Pons (tissue), 1 donor: ENCODE data around the gene JMJD4.

Experiments used
- DNase-seq: peaks from one replicate; pipeline ENCODE4 v3.0.0-alpha.2; 2016; ENCODE audit warnings: low spot score

Gene JMJD4

GRCh38 chr1:227768640-227769039 is 33.5 kb upstream of the JMJD4 start:
- no peak for DNase-seq

- no peak for DNase-seq
Measured at GRCh38 chr1:227768125-227768439, 33.0 kb upstream of the JMJD4 start.

- no peak for DNase-seq
Measured at GRCh38 chr1:227767401-227768124, 32.5 kb upstream of the JMJD4 start.

- DNase-seq, result no peak
Measured at GRCh38 chr1:227766653-227767277, 31.7 kb upstream of the JMJD4 start.

- DNase-seq, result no peak
Measured at GRCh38 chr1:227766015-227766634, 31.0 kb upstream of the JMJD4 start.

GRCh38 chr1:227765261-227766014 is 30.3 kb upstream of the JMJD4 start:
- DNase-seq, result no peak

- DNase-seq, result no peak
Measured at GRCh38 chr1:227764019-227764391, 28.9 kb upstream of the JMJD4 start.

- DNase-seq, result no peak
Measured at GRCh38 chr1:227763246-227764018, 28.3 kb upstream of the JMJD4 start.

- peak; percentile 65 for DNase-seq
Measured at GRCh38 chr1:227762231-227762911, 27.3 kb upstream of the JMJD4 start.

GRCh38 chr1:227761621-227762230 is 26.6 kb upstream of the JMJD4 start:
- no peak for DNase-seq

GRCh38 chr1:227760377-227760776 is 25.3 kb upstream of the JMJD4 start:
- no peak for DNase-seq

GRCh38 chr1:227759341-227760300 is 24.5 kb upstream of the JMJD4 start:
- DNase-seq, result no peak

GRCh38 chr1:227758366-227758765 is 23.3 kb upstream of the JMJD4 start:
- no peak for DNase-seq

GRCh38 chr1:227757781-227758180 is 22.7 kb upstream of the JMJD4 start:
- no peak for DNase-seq

GRCh38 chr1:227756172-227756959 is 21.3 kb upstream of the JMJD4 start:
- no peak for DNase-seq

- DNase-seq, result no peak
Measured at GRCh38 chr1:227754958-227755357, 19.9 kb upstream of the JMJD4 start.

GRCh38 chr1:227753999-227754711 is 19.1 kb upstream of the JMJD4 start:
- peak; percentile 71 for DNase-seq
